Rectal smooth muscle tissue (tissue), 1 donor: ENCODE measurements around the gene ASCC3.
A peak's percentile ranks its signal among the peaks of the same experiment; 100 is the strongest.

Source experiments
- H3K27ac ChIP-seq: one replicate; pipeline ENCODE4 v1.7.0; 2013; ENCODE audit warnings: low read depth, low read length, inconsistent platforms
- H3K27me3 ChIP-seq: one replicate; pipeline ENCODE4 v1.7.0; 2013; ENCODE audit warnings: low read length; ENCODE audit not compliant: control insufficient read depth, insufficient read depth
- H3K36me3 ChIP-seq: one replicate; pipeline ENCODE4 v1.7.0; 2013; ENCODE audit warnings: low read length; ENCODE audit not compliant: control insufficient read depth, insufficient read depth
- H3K4me1 ChIP-seq: one replicate; pipeline ENCODE4 v1.7.0; 2013; ENCODE audit warnings: low read length; ENCODE audit not compliant: control insufficient read depth, insufficient read depth
- H3K4me3 ChIP-seq: one replicate; pipeline ENCODE4 v1.7.0; 2013; ENCODE audit warnings: low read length
- H3K9ac ChIP-seq: one replicate; pipeline ENCODE4 v1.7.0; 2013; ENCODE audit warnings: low read length

Gene ASCC3

DNA sequence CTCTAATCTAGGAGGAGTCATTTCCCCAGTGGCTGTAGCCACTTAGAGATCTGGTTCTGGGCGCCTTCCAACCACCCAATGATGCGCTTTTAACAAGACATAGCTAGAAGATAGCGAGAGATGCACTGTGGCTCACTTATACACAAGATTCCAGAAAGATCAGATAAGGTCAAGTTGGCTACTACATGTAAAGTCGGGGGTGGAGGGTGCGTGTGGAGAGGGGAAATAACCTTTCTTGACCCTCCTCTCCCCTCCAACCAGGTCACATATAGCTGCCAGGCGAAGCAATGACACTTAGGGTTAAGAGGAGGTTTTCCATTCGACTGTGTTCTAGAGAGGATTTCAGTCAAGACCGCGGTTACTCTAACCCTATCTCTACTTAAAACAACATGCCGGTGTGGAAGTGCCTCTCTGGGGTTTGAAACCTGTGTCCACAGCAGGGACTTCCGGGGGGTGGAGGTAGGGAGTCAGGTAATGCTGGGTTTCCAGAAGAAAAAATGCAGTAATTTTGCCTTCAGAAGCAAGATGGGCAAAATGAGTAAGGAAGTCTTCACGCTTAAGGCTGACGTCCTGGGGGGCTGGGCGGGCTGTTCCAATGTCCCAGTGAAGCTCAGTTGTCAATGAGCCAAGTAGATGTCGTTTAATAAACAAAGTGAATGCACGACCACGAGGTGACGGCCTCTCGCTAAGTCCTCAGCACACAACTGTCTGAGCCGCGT lies 414.6 kb downstream of the ASCC3 start:
- Histone ChIP-seq H3K36me3 (no peaks in the 10 kb centered on the region), H3K4me1 (no peaks in the 10 kb centered on the region), H3K9ac (no peak overlapping the region), H3K27ac (no peak overlapping the region), H3K4me3 (no peak overlapping the region), H3K27me3 (peaks cover 53% of the 10 kb centered on the region)

DNA sequence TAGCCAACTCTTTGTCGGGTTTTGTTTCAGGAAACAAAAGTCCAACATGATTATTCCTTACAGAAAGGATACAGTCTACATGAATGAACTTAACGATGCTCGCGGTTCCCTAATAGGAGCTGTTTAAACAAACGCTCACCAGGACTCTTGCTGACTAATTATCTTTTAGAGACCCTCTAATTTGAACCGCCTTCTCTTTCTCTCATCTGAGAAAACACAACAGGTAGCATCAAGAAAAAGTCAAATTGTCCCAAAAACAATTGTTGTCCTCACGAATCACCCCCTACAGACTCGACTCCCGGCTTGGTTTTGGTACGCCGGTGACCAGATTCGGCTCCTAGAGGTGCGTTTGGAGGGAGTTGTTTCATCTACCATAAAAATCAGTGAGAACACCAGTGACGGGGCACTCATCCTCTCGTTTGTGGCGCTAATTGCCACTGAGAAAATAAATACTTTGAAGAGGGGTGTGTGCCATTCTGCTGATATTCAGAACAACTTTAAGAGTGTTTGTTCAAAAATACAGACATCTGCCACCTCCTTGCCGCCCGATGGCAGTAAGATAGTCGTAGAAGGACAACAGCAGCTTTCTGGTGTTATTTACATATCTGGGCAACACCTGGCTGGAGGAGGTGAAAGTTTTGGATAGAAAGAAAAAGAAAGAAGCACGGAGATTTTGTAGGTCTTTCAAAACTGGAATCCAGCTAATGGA lies 415.3 kb downstream of the ASCC3 start:
- H3K4me3 ChIP-seq, result no peak overlapping the region
- H3K4me1 ChIP-seq, result no peaks in the 10 kb centered on the region
- peaks cover 59% of the 10 kb centered on the region for H3K27me3 ChIP-seq
- H3K9ac ChIP-seq, result no peak overlapping the region
- H3K27ac ChIP-seq, result no peak overlapping the region
- H3K36me3 ChIP-seq, result no peaks in the 10 kb centered on the region

- H3K27ac ChIP-seq, result no peak within 1 kb of the TSS
- H3K27me3 ChIP-seq, result peaks cover 62% of the 10 kb centered on the region
- H3K36me3 ChIP-seq, result no peaks in the 10 kb centered on the region
- no peak within 1 kb of the TSS for H3K9ac ChIP-seq
- H3K4me3 ChIP-seq, result peak within 1 kb of the TSS; percentile 10
- H3K4me1 ChIP-seq, result no peaks in the 10 kb centered on the region
Observed at GRCh38 chr6:100464903-100465700, 416.0 kb downstream of the ASCC3 start, which contains the start of gene SIM1. SIM1 (minus strand) TSS chr6:100464921; CDS start chr6:100463468, 1,453 bp downstream.

DNA sequence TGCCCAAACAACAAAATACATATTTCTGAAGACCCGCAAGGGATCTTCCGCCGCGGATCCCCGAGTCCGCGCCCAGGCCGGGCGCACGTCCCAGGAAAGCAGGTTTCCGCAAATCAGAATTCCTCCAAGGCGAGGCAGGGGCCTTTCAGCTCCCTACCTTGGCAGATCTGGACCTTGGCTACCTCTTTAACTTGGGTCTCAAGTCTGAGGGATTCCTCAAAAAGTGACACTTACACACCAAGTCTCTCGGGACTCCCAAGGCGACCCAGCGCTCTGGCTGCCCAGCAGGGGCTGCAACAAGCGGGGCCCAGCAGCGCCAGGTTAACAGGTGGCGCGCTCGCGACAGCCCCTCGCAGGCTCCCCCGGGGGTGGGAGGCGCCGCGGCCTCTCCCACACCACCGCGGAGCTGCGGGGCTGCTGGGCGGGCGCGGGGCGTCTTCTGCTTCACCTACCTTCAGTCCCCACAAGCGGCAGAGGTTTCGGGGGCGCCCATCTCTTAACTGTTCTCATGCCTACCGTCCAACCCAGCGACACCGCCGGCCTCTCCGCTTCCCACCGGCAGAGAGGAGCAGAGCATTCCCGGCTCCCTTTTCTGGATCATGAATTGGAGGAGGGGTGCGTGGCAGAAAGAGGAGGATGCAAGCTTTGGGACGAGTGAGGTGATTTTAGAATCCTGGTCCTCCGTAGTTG lies 416.8 kb downstream of the ASCC3 start:
- Histone ChIP-seq H3K4me1 (no peaks in the 10 kb centered on the region), H3K27ac (no peak overlapping the region), H3K36me3 (no peaks in the 10 kb centered on the region), H3K4me3 (peak overlapping the region; percentile 10), H3K27me3 (peaks cover 57% of the 10 kb centered on the region), H3K9ac (no peak overlapping the region)

- H3K27me3 ChIP-seq, result peaks cover 61% of the 10 kb centered on the region
- H3K27ac ChIP-seq, result no peak overlapping the region
Observed at GRCh38 chr6:100463630-100464161, 417.4 kb downstream of the ASCC3 start.

DNA sequence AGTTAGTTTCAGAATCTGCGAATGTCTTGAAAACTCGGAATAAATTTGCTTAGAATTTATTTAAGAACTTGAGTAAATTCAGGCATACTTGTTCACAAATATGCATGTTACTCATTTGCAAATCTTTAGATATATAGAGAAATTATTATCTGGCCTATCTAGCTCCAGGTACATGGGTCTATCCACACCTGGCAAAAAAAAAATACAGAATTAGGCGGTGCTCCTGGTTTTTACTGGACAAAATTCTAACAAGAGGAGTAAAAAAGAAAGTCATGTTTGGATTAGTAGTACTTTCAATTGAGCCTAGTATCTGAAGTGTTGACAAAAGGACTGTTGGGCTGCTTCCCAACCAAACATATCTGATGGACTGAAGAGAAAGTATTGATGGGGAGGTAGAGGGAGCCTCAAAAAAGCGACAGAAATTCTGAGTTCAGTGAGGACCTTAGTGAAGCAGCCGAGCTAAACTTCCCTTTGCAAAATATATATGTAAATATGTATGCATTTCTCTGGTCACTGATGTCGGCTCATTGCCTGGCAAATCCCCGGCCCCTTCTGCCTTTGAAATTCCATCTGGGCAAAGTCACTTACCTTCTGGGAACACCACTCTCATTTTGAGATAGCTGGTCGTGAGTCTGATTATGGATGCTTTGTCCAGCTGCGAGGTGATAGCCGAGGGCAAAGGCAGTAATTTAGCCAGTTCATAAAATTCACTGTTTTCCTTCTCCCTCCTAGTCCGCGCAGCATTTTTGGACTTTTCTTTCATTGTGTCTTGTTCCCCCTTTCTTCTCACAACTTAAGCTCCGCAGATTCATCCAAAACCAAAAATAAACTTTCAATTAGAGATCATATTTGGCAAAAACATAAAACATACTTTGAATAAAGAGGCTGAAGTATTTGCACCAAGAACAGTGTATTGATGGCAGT lies 418.2 kb downstream of the ASCC3 start:
- Histone ChIP-seq H3K4me1 (no peaks in the 10 kb centered on the region), H3K4me3 (no peak overlapping the region), H3K27ac (no peak overlapping the region), H3K36me3 (no peaks in the 10 kb centered on the region), H3K9ac (no peak overlapping the region), H3K27me3 (peaks cover 68% of the 10 kb centered on the region)

More at GRCh38 chr6:100463630-100464161, 417.4 kb downstream of the ASCC3 start:
- H3K36me3 ChIP-seq, result no peaks in the 10 kb centered on the region
- H3K4me3 ChIP-seq, result no peak overlapping the region
- no peaks in the 10 kb centered on the region for H3K4me1 ChIP-seq
- H3K9ac ChIP-seq, result no peak overlapping the region

GRCh38 chr6:100461917-100462705 lies 419.0 kb downstream of the ASCC3 start:
- H3K36me3 ChIP-seq, result no peaks in the 10 kb centered on the region
- no peaks in the 10 kb centered on the region for H3K4me1 ChIP-seq
- no peak overlapping the region for H3K4me3 ChIP-seq
- H3K27me3 ChIP-seq, result peaks cover 70% of the 10 kb centered on the region
- no peak overlapping the region for H3K9ac ChIP-seq
- no peak overlapping the region for H3K27ac ChIP-seq

GRCh38 chr6:100461278-100461916 lies 419.7 kb downstream of the ASCC3 start:
- no peak overlapping the region for H3K4me3 ChIP-seq
- H3K36me3 ChIP-seq, result no peaks in the 10 kb centered on the region
- H3K27ac ChIP-seq, result no peak overlapping the region
- H3K4me1 ChIP-seq, result no peaks in the 10 kb centered on the region
- peaks cover 64% of the 10 kb centered on the region for H3K27me3 ChIP-seq
- H3K9ac ChIP-seq, result no peak overlapping the region

DNA sequence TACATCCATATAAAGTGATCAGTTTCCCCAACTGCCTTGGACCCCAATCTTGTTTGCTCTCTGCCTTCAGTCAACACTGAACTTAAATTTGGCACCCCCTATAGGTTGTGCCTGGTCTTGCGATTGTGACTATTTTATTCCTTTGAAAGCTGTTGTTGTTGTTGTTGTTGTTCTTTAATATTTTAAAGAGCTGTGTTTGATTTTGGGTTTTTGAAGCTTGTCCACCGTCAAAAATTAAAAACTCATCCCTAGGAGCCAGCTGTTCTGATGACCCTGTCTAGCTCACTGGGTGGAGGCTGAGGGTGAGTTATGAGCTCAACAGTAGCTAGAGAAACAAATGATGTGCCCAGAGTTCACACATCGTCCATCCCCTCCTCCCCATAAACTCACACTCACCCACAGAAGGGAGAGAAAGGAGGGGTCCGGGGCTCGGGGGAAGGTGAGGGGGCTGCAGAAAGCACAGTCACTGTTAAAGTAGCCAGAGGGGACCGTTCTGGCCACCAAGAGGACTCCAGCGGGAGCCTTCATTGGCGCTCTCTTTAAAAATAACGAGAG lies 420.4 kb downstream of the ASCC3 start:
- no peak overlapping the region for H3K27ac ChIP-seq
- no peaks in the 10 kb centered on the region for H3K36me3 ChIP-seq
- no peak overlapping the region for H3K4me3 ChIP-seq
- peaks cover 63% of the 10 kb centered on the region for H3K27me3 ChIP-seq
- H3K9ac ChIP-seq, result no peak overlapping the region
- H3K4me1 ChIP-seq, result no peaks in the 10 kb centered on the region

DNA sequence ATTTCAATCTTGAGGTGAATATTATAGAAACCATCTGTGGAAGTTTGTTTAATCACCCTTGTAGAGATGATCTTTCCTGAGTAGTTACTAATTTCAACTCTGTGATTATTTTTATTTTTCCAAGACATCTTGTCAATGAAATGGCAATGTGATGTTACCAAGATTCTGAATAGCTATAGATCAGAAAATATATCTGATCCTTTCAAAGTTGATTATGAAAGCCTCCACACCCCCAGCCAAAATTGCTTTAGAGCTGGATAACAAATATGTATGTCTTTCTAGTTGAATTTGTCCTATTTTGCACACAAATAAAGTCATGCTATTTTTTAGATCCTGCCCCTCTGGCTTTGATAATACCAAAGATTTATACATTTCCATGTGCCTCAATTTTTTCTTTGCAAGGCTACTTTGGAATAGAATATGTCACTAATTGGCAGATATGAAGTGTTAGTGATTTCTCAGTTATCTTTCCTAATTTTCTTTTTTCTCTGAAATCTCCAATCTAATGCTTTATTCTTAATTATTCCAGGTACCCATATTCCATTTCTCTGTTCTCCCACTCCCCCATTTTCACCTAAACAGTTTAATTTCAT lies 421.4 kb downstream of the ASCC3 start:
- Histone ChIP-seq H3K9ac (no peak overlapping the region), H3K4me3 (no peak overlapping the region), H3K36me3 (no peaks in the 10 kb centered on the region), H3K27ac (no peak overlapping the region), H3K27me3 (peaks cover 65% of the 10 kb centered on the region), H3K4me1 (no peaks in the 10 kb centered on the region)
